Mononuclear cell (primary cell): ENCODE results near the gene CCDC144A. TPM values are rescaled to one million over a fixed set of nuclear protein-coding genes. Genes with fewer than 3 reads are reported as not detected.
"Not testable (repeated sequence)": the region's sequence is repeated elsewhere in the genome, so short reads cannot be mapped to it uniquely, and the experiment has no call there.

Experiments
- H3K27me3 ChIP-seq: 2 replicates; pipeline ENCODE4 v1.6.0; 2011; ENCODE audit warnings: low read length, control low read depth; ENCODE audit not compliant: insufficient read depth
- H3K4me1 ChIP-seq: 2 replicates; pipeline ENCODE4 v1.5.1; 2011; ENCODE audit warnings: mild to moderate bottlenecking, low read length, control low read depth; ENCODE audit not compliant: insufficient read depth
- H3K4me3 ChIP-seq: 2 replicates; pipeline ENCODE4 v1.5.1; 2011; ENCODE audit warnings: mild to moderate bottlenecking, low read length, moderate library complexity
- H3K9me3 ChIP-seq: 2 replicates; pipeline ENCODE4 v1.5.1; 2011; ENCODE audit warnings: low read depth, mild to moderate bottlenecking, control low read depth, low read length
- total RNA-seq: library from RNA; depleted of rRNA; stranded (reverse); fragments of >200 nt; gene quantifications from one replicate; pipeline ENCODE4 v1.2.3, GENCODE V29; 2012

Gene CCDC144A
- total RNA-seq, 1 donor = 3.8 TPM

DNA sequence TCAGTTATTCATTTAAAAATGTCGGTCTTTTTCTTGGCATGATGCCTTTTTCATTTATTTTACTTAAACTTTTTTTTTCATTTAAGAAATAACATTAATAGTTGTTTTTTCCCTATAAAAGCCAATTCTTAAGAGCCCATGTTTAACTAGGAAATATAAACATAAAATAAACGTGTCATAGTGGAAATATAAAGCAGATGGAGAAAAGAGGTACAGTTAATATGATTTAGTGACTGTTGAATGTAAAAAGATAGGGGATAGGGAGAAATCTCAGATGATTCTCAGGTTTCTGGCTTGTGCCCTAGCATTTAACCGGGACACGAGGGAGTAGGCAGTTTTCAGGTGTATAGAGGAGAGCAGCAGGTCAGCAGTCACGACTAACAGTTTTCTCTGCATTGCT, 7.6 kb downstream of the CCDC144A start:
- not testable (repeated sequence) for H3K27me3 ChIP-seq, H3K4me1 ChIP-seq

DNA sequence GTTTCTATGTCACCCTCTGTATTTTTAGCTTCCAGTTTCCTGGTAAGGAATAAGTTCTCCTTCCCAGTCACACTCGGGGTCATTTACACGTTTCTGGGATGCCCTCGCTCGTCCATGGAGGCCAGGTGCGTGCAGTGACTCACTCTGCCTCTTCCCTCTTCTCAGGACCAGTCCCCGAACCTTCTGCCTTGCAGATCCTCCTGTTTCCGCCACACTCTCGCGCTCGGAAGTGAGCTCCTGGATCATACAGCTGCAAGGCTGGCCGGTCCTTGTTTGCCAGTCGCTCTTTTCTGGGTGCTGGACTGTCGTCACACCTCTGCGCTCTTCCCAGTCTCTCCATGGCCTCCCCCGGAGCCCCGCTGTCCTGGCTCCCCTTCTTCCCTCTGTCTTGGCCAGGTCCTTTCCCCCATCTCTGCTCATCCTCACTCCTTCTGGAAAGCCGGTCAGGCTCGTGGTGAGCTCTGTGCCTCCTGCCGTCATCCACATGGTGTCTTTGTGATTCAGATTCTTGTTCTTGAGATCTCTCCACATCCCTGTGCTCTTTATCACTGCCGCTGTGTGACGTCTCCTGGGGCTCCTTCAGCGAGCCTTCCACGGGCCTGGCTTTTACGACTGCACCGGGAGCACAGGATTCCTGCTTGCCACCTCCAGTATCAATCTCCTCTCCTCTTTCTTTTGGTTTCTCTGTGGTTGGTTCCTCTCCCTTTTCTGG, 55.6 kb downstream of the CCDC144A start:
- H3K27me3 ChIP-seq = peaks cover 13% of the 10 kb centered on the region
- H3K9me3 ChIP-seq, H3K4me3 ChIP-seq, H3K4me1 ChIP-seq: not testable (repeated sequence)

More for the DNA sequence above, 7.6 kb downstream of the CCDC144A start:
- not testable (repeated sequence) for H3K4me3 ChIP-seq, H3K9me3 ChIP-seq

DNA sequence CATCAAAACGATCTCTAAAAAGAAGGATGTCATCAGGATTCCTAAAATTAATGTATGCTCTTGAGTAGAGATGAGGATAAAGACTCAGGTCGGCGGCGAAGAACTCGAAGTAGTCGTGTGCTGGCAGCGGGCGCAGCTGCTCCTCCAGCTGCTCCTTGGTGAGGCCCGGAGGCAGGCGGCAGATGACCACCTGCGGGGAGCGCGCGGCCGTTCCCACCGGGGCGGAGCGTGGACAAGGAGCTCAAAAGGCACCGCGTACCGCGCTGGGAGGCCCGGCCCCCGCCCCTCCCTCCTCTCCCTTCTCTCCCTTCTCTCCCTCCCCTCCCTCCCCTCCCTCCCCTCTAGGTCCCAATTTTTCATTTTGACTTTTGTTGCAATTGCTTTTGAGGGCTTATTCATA, 56.5 kb downstream of the CCDC144A start:
- H3K27me3 ChIP-seq = peaks cover 13% of the 10 kb centered on the region
- not testable (repeated sequence) for H3K9me3 ChIP-seq, H3K4me3 ChIP-seq, H3K4me1 ChIP-seq

DNA sequence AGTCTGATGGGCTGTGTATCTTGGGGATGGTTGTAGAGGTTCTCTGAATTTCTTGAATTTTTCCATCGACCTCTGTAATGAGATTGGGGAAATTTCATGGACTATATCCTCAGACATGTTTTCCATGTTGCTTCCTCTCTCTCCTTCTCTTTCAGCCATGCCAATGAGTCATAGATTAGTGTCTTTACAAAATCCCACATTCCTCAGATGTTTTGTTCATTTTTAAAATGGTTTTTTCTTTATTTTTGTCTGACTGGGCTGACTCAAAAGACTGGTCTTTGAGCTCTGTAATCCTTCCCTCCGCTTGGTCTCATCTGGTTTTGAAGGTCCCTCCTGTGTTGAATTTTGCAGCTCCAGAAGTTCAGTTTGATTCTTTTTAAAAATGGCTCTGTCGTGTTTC, 60.5 kb downstream of the CCDC144A start:
- not testable (repeated sequence) for H3K27me3 ChIP-seq, H3K4me3 ChIP-seq, H3K4me1 ChIP-seq

DNA sequence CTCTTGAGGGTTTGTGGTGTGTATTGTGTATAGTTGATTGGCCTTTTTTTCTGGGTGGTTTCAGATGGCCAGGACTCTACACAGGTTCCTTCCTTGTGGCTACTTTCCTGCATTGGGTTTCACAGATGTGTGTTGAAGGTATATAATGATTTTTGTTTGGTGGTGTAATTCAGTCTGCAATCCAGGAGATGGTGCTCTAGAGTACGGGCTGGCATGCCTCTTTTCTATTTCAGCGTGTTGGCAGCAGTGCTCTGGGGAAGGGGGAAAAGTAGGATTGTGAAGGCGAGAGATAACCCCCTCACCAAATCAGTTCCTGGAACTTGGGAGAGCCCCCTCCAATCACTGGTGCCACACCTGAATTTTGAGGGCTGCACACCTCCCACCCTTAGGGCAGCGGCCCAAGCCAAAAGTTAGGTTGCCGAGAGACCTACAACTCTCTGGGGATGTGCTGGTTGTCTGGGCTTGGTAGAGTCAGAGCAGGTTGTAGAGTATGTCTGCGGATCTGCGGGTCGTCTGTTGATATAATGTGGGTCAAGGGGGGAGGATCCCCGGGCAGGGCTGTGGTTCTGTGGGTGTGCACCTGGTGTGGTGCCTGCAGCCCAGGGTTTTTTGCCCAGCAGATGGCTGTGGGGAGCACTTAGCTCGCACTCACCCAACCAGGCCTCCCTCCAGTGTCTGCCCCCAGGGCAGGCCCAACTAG, 61.3 kb downstream of the CCDC144A start:
- H3K4me1 ChIP-seq, H3K9me3 ChIP-seq, H3K27me3 ChIP-seq, H3K4me3 ChIP-seq: not testable (repeated sequence)

More for the DNA sequence above, 60.5 kb downstream of the CCDC144A start:
- not testable (repeated sequence) for H3K9me3 ChIP-seq

DNA sequence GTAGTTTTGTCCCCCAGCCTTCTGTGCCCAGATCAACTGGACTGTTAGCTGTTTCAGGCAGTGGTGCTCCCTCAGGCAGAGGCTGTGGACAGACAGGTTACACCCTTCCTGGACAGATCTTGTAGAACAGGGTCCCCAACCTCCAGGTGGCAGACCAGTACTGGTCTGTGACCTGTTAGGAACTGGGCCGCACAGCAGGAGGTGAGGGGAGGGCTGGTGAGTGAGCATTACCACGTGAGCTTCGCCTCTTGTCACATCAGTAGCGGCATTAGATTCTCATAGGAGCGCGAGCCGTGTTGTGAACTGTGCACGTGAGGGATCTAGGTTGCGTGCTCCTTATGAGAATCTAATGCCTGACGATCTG, 61.9 kb downstream of the CCDC144A start:
- not testable (repeated sequence) for H3K4me3 ChIP-seq, H3K9me3 ChIP-seq, H3K27me3 ChIP-seq, H3K4me1 ChIP-seq

DNA sequence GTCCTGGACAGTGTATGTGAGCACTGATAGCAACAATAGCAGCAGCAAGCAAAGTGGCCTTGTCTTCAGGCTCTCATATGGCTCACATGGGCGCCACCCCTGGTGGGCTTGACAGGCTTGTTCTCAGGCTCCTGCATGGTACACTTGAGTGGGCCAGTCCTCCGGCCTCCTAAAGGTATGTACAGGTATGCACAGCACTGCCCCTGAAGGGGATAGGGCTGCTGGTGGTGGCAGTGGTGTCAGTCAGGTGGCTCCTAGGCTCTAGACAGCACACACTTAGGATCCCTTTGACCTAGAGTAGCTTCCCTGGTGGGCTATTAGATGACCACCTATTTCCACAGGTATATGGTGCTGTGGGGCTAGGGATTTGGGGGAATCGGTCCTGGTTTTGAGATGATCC, 67.5 kb downstream of the CCDC144A start:
- H3K4me1 ChIP-seq, H3K4me3 ChIP-seq, H3K27me3 ChIP-seq, H3K9me3 ChIP-seq: not testable (repeated sequence)

DNA sequence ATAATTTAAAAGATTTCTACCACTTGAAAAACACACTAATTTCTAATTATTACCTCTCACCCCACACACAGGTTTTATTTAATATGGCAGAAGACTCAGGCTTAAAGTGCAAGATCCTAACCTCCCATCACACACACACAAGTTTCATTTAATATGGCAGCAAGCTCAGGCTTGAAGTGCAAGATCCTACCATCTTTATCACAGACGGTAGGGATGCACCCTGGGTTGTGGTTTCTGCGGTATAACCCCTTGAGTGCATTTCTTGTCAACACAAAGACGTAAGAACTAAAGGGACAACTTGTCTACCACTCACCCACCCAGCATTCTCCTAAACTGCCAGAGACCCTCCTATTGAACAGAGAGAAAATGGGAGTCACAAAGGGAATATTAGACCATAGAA, 68.1 kb downstream of the CCDC144A start:
- H3K4me3 ChIP-seq, H3K27me3 ChIP-seq, H3K4me1 ChIP-seq, H3K9me3 ChIP-seq: not testable (repeated sequence)

DNA sequence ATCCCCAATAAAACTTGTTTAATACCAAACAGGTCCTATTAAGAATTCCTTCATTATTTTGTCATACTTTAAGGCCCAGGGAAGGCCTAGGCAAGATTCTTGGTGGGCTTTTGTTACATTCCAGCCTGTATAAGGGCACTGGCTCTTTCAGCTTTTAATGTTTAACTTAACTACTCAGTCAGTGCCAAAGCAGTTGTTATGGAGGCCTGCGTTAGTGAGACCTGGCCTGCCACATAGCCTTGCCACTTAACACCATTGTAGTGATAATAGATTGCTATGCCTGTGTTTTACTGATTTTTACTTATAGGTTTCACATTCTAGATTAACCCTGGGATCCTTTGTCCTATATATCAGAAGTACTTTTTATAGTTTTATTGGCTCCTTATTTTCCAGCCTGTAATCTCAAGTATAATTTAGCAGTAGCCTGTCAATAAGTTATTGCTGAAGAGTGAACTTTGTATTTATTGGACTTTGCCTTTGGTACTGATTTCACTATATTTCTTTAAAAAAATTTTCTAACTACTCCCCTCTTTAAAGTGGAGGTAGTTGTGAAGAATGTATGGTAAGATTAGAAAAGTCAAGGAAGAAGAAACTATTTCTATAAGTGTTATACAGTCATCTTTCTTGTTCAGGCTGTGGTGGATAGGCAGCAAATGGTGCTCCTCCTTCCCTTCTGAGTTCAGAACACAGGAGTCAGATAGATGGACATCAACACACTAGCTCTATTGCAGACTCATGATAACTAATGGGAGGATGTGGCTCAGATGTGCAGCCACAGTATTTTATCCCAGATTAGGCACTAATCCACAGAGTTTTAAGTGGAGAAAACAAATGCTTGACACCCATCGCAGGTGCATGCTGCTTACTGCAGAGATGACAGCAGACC, 78.5 kb downstream of the CCDC144A start:
- not testable (repeated sequence) for H3K4me1 ChIP-seq, H3K4me3 ChIP-seq, H3K27me3 ChIP-seq, H3K9me3 ChIP-seq

DNA sequence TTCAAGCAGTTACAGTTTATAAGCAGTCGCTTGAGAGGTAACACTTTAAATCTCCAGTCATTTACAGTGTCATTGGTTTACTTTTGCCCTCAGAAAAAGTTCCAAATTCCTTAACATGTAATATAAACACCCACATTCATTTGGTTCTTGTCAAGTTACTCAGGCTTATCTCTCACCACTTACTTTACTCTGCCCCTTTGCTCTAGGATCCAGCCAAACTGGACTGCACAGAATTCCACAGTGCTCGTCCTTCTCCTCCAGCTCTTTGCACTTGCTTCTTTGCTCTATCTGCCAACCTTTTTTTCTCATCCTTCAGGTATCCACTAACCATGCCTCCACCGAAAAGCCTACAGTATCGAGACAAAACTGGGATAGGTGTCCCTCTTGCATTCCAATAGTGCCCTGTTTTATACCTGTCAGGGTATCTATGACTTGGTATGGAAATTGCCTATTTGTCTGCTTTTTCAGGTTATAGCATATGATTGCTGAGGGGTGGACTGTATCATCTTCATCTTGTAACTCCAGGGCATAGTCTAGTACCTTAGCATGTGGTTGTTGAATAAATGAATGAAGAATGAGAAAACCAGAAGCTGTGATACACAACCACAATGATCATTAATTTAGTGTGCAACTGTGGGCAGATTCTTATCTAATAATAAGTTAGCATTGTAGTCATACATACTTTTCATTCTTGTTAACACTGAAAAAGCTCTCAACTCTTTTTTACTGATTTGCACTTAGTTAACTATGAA, 82.5 kb downstream of the CCDC144A start:
- not testable (repeated sequence) for H3K27me3 ChIP-seq, H3K4me1 ChIP-seq, H3K4me3 ChIP-seq, H3K9me3 ChIP-seq

DNA sequence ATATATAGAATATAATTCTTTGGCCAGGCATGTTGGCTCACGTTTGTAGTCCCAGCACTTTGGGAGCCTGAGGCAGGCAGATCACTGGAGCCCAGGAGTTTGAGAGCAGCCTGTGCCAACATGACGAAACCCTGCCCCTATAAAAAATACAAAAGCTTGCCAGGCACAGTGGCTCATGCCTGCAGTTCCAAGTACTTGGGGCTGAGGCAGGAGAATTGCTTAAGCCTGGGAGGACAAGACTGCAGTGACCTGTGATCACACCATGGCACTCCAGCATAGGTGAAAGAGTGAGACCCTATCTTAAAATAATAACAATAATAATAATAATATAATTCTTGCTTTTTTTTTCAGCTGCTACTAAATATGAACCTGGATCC, 83.1 kb downstream of the CCDC144A start:
- not testable (repeated sequence) for H3K4me1 ChIP-seq, H3K4me3 ChIP-seq, H3K9me3 ChIP-seq, H3K27me3 ChIP-seq

DNA sequence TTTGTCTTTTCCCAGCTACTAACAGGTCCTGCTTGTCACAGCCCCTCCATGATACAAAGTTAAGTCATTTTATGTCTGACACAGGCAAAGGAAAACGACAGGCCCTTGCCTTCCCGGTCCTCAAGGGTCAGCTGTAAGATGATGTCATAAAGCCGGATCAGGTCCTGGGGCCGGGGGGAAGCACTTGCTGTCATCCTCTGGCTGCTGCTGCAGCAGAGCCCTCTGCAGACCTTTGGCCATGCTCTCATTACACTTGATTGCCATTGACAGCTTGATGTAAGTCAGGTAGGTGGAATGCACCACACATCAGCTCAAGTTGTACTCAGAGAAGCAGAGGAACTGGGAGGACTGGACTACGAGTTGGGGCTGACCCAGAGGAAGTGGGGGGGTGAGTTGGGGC, 97.8 kb downstream of the CCDC144A start:
- not testable (repeated sequence) for H3K27me3 ChIP-seq, H3K4me3 ChIP-seq, H3K9me3 ChIP-seq, H3K4me1 ChIP-seq

DNA sequence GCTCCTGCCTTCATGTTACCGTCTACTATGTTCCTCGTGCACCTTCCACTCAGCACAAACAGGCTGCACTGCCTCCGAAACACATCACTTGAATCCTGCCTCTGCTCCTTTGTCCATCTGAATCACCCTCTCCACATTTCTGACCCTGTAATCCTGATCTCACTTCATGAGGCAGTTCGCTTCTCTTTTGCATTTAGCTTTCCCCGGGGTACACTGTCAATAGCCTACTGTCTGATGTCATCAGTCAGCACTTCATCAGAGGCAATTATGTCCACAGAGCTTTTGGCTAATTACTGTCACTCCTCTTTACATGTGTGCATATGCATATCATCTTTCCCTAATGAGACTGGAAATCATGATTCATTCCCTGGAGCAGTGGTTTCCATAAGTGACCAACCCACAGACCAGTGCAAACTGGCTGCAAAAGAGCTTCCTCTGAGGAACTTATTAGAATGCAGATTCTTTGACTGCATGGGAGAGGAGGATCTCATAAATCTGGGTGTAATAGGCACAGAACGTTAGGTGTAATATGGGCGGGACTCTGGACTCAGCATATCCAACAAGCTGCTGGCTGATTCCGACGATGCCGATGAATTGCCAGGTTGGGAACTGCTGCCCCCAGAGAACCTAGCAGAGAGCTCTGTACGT, 99.0 kb downstream of the CCDC144A start:
- not testable (repeated sequence) for H3K27me3 ChIP-seq, H3K9me3 ChIP-seq, H3K4me1 ChIP-seq, H3K4me3 ChIP-seq

DNA sequence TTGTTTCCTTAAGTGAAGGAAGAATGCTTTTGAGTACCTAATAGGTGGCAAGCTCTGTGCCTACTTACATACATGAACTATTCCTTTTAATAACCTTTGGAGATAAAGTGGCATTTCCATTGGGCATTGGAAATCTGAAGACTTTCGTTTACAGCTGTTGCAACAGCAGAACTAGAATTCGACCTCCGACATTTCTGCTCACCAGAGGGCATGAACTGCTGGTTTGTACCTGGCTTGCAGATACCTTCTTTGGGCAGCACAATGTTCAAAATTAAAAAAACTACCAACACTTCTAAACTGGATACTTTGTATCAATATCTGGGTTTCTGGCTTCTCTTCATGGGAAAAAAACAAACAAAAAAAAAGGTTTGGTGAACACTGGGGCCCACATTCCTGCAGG, 99.6 kb downstream of the CCDC144A start:
- H3K4me1 ChIP-seq, H3K4me3 ChIP-seq, H3K27me3 ChIP-seq, H3K9me3 ChIP-seq: not testable (repeated sequence)
